AG04449 (cell line): ENCODE results near the gene SMCO3.

ENCODE experiments used
- CTCF ChIA-PET: fragments of 350-600 bp; formaldehyde crosslinking; extraction: SDS; loops from one replicate; lab custom pipeline; 2021; ENCODE audit warnings: antibody characterized with exemption; lab: Yijun Ruan, JAX
- POLR2A ChIA-PET: fragments of 400-600, 350-600 bp; formaldehyde crosslinking; extraction: SDS; loops from one replicate; lab custom pipeline; 2020; ENCODE audit warnings: antibody characterized with exemption, inconsistent platforms; lab: Yijun Ruan, JAX
- DNase-seq: peaks from one replicate; pipeline ENCODE4 v3.0.0-alpha.2; 2010; ENCODE audit warnings: low read depth, low spot score
- H3K4me3 ChIP-seq: 2 replicates; pipeline ENCODE4 v1.5.1; 2011; ENCODE audit warnings: low read depth, mild to moderate bottlenecking, control low read depth, low read length
- CTCF ChIP-seq: IDR thresholded peaks from one replicate; pipeline ENCODE4 v1.5.1; 2011; ENCODE audit warnings: mild to moderate bottlenecking, moderate library complexity, low read length, control low read depth, inconsistent platforms; ENCODE audit not compliant: insufficient read depth; ENCODE audit errors: missing control alignments

The SMCO3 gene

DNA sequence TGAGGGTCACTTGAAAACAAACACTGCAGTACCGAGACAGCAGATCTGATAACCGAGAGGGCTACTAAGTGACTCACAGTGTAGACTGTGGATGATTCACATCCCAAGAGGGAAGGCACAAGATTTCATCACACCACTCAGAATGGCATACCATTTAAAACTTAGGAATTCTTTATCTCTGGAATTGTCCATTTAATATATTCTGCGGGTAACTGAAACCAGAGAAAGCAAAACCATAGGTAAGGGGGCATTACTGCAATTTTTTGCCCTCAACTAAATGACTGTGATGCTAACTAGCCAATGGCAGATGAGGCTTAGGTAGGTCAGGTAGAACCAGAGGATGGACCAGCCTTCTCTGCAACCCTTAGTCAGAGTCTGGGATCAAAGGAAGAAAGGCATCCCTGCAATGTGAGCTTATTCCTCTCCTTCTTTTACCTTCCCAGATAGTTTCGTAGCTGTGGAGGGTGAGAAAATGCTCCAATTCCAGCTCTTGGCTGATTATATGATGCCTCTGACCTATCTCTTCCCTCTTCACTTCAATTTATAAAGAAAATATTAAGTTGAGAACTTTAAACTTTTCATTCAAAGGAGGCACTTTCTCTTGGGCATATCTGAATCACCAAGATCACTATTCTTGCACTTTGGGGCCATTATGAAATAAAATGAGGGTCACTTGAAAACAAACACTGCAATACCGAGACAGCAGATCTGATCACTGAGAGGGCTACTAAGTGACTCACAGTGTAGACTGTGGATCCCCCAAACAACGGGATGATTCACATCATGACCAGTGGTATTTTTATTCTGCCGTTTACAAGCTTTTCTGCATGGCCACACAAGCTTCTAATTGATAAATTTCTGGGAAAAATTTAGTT, 22.6 kb upstream of the SMCO3 start:
- TF ChIP-seq CTCF = no peak
- CTCF ChIA-PET = interaction anchor here (0.5 to 2.3 kb wide), 8 partner anchors 9 to 161 kb away, joined by 3 to 12 read pairs (median 3); no protein-coding TSS in a partner anchor
- POLR2A ChIA-PET = interaction anchor here (1.8 kb wide), 1 partner anchor 66 kb away, joined by 6 read pairs; a partner anchor contains a TSS
- peak; percentile 67 for DNase-seq
- H3K4me3 ChIP-seq = no peak overlapping the region

DNA sequence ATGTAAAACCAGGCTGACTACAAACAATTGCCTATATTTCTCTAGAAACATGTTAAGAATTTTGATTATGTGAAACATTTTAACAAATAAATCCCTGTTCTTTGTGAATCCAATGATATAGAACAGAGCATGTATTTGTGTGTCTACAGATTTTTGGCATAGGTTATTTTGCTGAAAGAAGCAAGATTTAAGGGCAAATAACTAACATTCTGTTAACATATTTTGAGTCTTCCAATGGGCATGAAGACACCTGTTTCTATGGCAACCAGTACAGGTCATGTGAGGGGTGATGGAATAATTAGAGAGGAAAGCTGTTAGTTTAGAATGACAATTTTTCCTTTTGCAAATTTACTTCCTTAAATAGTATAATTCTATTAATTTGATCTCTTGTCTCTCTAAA, 20.5 kb upstream of the SMCO3 start:
- POLR2A ChIA-PET = no interaction called here
- no peak for DNase-seq
- no peak overlapping the region for H3K4me3 ChIP-seq
- CTCF ChIA-PET = interaction anchor here (1.7 to 2.2 kb wide), 3 partner anchors 22 to 161 kb away, joined by 3 to 9 read pairs (median 4); no protein-coding TSS in a partner anchor
- no peak for TF ChIP-seq CTCF

DNA sequence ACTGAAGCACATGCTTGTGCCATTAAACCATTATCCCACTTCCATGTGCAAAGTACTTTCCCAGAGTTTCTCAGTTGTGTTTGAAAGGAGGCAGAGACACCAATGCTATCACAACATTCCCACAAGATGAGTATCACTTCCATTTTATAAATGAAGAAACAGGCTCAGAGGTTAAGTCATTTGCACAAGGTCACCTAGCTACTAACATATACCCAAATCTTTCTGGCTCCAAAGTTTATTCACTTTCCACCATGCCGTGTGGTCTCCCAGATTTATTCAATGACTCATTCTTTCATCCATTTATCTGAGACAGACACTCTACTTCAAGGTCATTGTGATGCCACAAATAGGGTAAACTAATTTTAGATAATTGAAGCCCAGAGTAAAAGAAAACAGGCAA, 20.0 kb upstream of the SMCO3 start:
- CTCF ChIA-PET = interaction anchor here (1.7 to 2.2 kb wide), 3 partner anchors 21 to 161 kb away, joined by 3 to 9 read pairs (median 4); no protein-coding TSS in a partner anchor
- TF ChIP-seq CTCF = no peak
- DNase-seq = no peak
- POLR2A ChIA-PET = no interaction called here
- H3K4me3 ChIP-seq = no peak overlapping the region

DNA sequence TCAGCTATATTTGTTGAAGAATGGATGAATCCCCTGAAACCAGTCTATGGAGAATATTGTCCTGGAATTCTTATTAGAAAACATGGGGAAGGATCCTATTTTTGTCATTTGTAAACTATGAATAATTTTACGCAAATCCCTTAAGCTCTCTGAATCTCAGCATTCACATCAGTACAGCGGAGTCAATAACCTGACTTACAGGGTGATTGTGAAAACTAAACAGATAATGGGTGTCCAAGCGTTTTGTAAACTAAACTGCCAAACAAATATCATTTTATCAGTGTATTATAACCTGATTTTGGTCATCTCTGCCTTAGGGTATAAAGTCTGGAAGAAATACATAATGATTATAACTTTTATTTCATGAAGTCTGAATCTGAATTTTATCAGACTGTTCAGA, 19.4 kb upstream of the SMCO3 start:
- ChIA-PET CTCF (interaction anchor here (0.8 to 2.2 kb wide), 6 partner anchors 11 to 162 kb away, joined by 3 to 9 read pairs (median 4); no protein-coding TSS in a partner anchor), POLR2A (no interaction called here)
- DNase-seq = no peak

DNA sequence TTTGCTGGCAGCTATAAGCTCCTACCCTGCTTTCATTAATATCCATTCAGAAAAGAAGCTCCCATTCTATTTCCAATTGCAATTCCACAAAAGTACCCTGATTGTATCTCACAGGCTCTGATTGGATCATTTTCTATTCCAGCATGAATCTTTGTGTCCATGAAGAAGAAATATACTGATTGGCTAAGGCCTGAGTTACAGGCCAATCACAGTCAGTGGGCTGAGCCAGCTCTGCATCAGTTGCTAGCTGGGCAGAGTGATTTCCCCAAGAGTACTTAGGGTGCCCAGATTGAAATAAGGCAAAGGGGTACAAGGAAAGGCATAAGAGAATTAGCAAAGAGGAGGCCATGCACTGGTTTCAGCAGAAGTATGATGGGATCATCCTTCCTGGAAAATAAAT, 14.9 kb upstream of the SMCO3 start:
- POLR2A ChIA-PET = no interaction called here
- CTCF ChIA-PET = interaction anchor here (0.9 to 1.7 kb wide), 5 partner anchors 8 to 166 kb away, joined by 3 to 5 read pairs (median 4); partner anchors contain the start of gene ART4
- TF ChIP-seq CTCF = no peak
- no peak overlapping the region for H3K4me3 ChIP-seq
- no peak for DNase-seq

More for the DNA sequence above, 19.4 kb upstream of the SMCO3 start:
- H3K4me3 ChIP-seq = no peak overlapping the region
- no peak for TF ChIP-seq CTCF

- CTCF ChIA-PET = interaction anchor here (1.7 kb wide), 1 partner anchor 10 kb away, joined by 4 read pairs; no protein-coding TSS in a partner anchor
- TF ChIP-seq CTCF = no peak
These were observed 13.1 kb upstream of the SMCO3 start for GRCh38 chr12:14827043-14827442.

More at GRCh38 chr12:14827043-14827442, 13.1 kb upstream of the SMCO3 start:
- DNase-seq = no peak
- POLR2A ChIA-PET = no interaction called here
- no peak overlapping the region for H3K4me3 ChIP-seq
